ENCODE measurements around the gene EHMT1. TPM values are rescaled to one million over a fixed set of nuclear protein-coding genes. Genes with fewer than 3 reads are reported as not detected.

The EHMT1 gene
- total RNA-seq, 1 donor: 31.4 TPM

- no peak overlapping the region for H3K4me3 ChIP-seq (ENCODE audit: low read depth, low read length)
- no peak for TF ChIP-seq CTCF (IDR thresholded peaks at IDR 0.05; ENCODE audit: insufficient read depth, low read length)
Observed at GRCh38 chr9:137658781-137659180, 40.0 kb downstream of the EHMT1 start.

GRCh38 chr9:137660144-137660543 is 41.3 kb downstream of the EHMT1 start:
- no peak overlapping the region for H3K4me3 ChIP-seq (ENCODE audit: low read depth, low read length)
- TF ChIP-seq CTCF (IDR thresholded peaks at IDR 0.05; ENCODE audit: insufficient read depth, low read length): no peak
- DNase-seq (ENCODE audit: low read depth): peak; percentile 39

More at GRCh38 chr9:137658781-137659180, 40.0 kb downstream of the EHMT1 start:
- no peak for DNase-seq (ENCODE audit: low read depth)

GRCh38 chr9:137663584-137663983 is 44.8 kb downstream of the EHMT1 start:
- H3K4me3 ChIP-seq (ENCODE audit: low read depth, low read length): no peak overlapping the region
- TF ChIP-seq CTCF (IDR thresholded peaks at IDR 0.05; ENCODE audit: insufficient read depth, low read length): no peak
- no peak for DNase-seq (ENCODE audit: low read depth)

- no peak for TF ChIP-seq CTCF (IDR thresholded peaks at IDR 0.05; ENCODE audit: insufficient read depth, low read length)
- no peak for DNase-seq (ENCODE audit: low read depth)
- no peak overlapping the region for H3K4me3 ChIP-seq (ENCODE audit: low read depth, low read length)
Observed at GRCh38 chr9:137664676-137665075, 45.9 kb downstream of the EHMT1 start.

- no peak for TF ChIP-seq CTCF (IDR thresholded peaks at IDR 0.05; ENCODE audit: insufficient read depth, low read length)
- H3K4me3 ChIP-seq (ENCODE audit: low read depth, low read length): no peak overlapping the region
- DNase-seq (ENCODE audit: low read depth): no peak
Observed at GRCh38 chr9:137665226-137665625, 46.4 kb downstream of the EHMT1 start.

- DNase-seq (ENCODE audit: low read depth): peak; percentile 28
- H3K4me3 ChIP-seq (ENCODE audit: low read depth, low read length): no peak overlapping the region
- peak; percentile 35 for TF ChIP-seq CTCF (IDR thresholded peaks at IDR 0.05; ENCODE audit: insufficient read depth, low read length)
Observed at GRCh38 chr9:137665697-137666512, 47.1 kb downstream of the EHMT1 start.

- no peak for DNase-seq (ENCODE audit: low read depth)
- TF ChIP-seq CTCF (IDR thresholded peaks at IDR 0.05; ENCODE audit: insufficient read depth, low read length): no peak
- H3K4me3 ChIP-seq (ENCODE audit: low read depth, low read length): no peak overlapping the region
Observed at GRCh38 chr9:137666513-137666822, 47.7 kb downstream of the EHMT1 start.

Measured in fibroblast of the aortic adventitia (primary cell).